Ascending aorta (tissue), 2 donors: ENCODE results near the gene MICB. TPM values are rescaled to one million over a fixed set of nuclear protein-coding genes. Genes with fewer than 3 reads are reported as not detected.

Experiments used
- DNase-seq, 2 donors: peaks; one replicate each; pipeline ENCODE4 v3.0.0-alpha.2; 2019; ENCODE audit warnings: low spot score in 2 of 2
- H3K27ac ChIP-seq, 2 donors: fragments of 200-600 bp; sonication (generic); one replicate each; pipeline ENCODE4 v1.5.1; 2016 to 2017; ENCODE audit warnings: mild to moderate bottlenecking in 1 of 2
- H3K27me3 ChIP-seq: fragments of 200-600 bp; sonication (generic); one replicate; pipeline ENCODE4 v1.5.1; 2017
- H3K36me3 ChIP-seq, 2 donors: fragments of 200-600 bp; sonication (generic); one replicate each; pipeline ENCODE4 v1.5.1; 2016
- H3K4me1 ChIP-seq, 2 donors: fragments of 200-600 bp; sonication (generic); one replicate each; pipeline ENCODE4 v1.5.1; 2016 to 2017; ENCODE audit warnings: mild to moderate bottlenecking in 1 of 2
- H3K4me3 ChIP-seq, 2 donors: fragments of 200-600 bp; sonication (generic); one replicate each; pipeline ENCODE4 v1.5.1; 2016 to 2017; ENCODE audit warnings: mild to moderate bottlenecking in 1 of 2
- H3K9me3 ChIP-seq, 2 donors: fragments of 200-600 bp; sonication (generic); one replicate each; pipeline ENCODE4 v1.5.1; 2016
- intact Hi-C: fragments of 100-400 bp; cut with DNase I; formaldehyde crosslinking; loops from one replicate; pipeline ENCODE4 v1.15.1; 2023
- total RNA-seq: library from RNA; depleted of rRNA; stranded (reverse); fragments of >200 nt; gene quantifications from one replicate; pipeline ENCODE4 v1.1.0, GENCODE V29; 2016
- TF ChIP-seq, protein P1 (sequence below), 3 experiments: fragments of 200-600 bp in 2 of 3; fragments of 450-650 bp in 1 of 3; sonication (generic) in 2 of 3; IDR thresholded peaks; one replicate each; pipeline ENCODE4 v1.5.1; 2016 to 2019; ENCODE audit warnings: antibody characterized with exemption in 3 of 3, mild to moderate bottlenecking in 1 of 3, moderate library complexity in 1 of 3

Gene MICB
- total RNA-seq, 1 donor from 2014 or later = 0.11 TPM

DNA sequence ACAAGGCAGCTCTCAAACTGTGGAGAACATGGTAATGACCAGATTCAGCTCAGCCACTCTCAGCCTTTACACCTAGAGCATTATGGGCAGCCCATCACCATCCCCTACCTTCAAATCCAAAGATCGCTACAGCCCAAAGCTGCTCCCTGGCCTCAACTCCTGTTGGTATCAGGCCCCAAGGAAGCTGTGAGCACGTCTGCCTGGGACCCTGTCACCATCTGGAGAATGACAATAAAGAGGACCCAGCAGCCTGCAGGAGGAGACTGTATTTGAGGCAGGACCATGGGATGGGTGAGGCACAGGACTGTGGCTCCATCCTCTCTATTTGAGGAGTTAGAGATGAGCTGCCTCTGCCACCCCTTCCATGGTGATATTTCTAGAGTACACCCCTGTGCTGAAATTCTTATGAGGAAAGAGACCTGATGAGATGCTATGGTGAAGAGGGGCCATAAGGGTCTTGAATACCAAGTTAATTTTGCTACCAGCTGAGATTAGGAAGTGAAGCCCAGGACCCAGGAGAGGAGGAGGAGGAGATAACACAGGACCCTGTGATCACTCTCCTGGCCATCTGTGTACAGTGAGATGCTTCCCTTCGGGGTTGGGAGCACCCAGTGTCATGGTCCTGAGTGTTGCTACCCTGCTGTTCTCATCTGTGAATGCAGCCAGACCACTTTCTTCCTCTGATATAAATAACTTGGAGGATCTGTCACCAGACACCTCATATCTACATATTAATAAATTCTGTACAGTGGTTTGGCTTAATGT lies 19.6 kb upstream of the MICB start:
- peak in 1 of 2 donors; percentile 16 for DNase-seq
- no peaks in the 10 kb centered on the region for H3K27me3 ChIP-seq
- H3K9me3 ChIP-seq = no peaks in the 10 kb centered on the region
- TF ChIP-seq, protein P1, sequence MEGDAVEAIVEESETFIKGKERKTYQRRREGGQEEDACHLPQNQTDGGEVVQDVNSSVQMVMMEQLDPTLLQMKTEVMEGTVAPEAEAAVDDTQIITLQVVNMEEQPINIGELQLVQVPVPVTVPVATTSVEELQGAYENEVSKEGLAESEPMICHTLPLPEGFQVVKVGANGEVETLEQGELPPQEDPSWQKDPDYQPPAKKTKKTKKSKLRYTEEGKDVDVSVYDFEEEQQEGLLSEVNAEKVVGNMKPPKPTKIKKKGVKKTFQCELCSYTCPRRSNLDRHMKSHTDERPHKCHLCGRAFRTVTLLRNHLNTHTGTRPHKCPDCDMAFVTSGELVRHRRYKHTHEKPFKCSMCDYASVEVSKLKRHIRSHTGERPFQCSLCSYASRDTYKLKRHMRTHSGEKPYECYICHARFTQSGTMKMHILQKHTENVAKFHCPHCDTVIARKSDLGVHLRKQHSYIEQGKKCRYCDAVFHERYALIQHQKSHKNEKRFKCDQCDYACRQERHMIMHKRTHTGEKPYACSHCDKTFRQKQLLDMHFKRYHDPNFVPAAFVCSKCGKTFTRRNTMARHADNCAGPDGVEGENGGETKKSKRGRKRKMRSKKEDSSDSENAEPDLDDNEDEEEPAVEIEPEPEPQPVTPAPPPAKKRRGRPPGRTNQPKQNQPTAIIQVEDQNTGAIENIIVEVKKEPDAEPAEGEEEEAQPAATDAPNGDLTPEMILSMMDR (IDR thresholded peaks at IDR 0.05) = no peak
- no peak overlapping the region for H3K27ac ChIP-seq
- H3K36me3 ChIP-seq = no peaks in the 10 kb centered on the region
- no peak overlapping the region for H3K4me3 ChIP-seq
- intact Hi-C loops = no loop called here
- H3K4me1 ChIP-seq = peaks cover 0 to 2% of the 10 kb centered on the region in 2 donors

DNA sequence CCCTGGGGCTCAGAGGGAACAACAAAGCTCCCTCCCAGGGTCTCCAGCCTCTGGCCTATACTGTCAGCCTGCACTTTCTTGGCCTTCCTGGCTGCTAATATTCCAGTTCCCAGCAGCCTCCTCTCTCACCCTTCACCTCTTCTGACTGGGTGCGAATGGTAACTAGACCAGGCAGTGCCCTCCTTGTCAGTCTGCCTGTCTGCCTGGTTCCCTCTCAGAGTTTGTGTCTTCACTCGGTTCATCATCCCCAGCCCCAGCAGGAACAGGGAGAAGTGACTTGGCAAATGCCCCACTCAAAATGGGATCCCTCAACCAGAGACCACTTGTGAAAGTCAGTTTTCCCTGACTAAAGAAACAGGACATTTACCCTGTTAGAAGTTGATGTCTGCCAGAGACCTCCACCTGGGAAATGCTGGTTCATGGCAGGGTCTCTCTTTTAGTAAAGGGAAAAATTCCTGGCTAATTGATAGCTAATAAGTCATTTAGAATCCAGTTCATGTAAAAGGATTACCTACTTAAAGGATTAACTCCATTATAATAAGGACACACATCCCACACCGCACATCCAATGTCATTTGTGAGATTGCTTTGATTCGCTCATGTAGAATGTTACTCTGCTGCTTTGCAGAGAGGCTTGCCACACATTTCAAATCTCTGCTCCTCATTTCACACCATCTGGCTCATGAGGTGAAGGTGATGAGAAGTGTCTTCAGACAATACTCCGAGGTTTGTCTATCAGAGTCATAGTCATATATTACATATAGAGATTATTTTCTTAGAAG lies 18.6 kb upstream of the MICB start:
- intact Hi-C loops = no loop called here
- Histone ChIP-seq H3K27ac (no peak overlapping the region), H3K4me3 (no peak overlapping the region), H3K36me3 (no peaks in the 10 kb centered on the region), H3K27me3 (no peaks in the 10 kb centered on the region), H3K4me1 (no peaks in the 10 kb centered on the region), H3K9me3 (no peaks in the 10 kb centered on the region)
- TF ChIP-seq, protein P1 (IDR thresholded peaks at IDR 0.05) = no peak
- peak in 1 of 2 donors; percentile 52 for DNase-seq

DNA sequence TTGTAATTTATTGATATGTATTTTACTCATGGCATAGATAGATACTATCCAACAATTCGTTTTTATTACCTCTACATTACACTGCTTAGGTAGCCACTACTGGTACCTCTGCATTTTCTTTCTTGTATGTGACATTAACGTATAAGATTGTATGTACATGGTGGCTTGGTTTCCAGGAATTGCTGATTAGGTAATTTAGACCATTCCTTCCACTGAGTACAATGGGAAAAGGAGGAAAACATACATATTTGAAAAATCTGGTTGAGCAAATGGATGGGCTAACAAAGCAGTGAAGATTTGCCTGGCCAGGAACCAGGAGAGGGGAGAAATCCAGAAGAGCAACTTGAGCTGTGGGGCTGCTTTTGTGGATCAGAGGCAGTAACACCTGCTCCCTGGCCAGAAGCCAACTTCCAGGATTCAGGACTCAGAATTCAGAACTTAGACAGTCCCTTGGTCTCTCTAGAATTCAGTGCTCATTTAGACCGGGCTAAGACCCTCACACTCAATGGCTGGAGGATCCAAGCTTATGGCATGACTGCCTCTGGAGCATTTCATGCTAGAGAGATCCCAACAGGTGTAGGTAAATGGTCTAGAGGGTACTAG lies 17.9 kb upstream of the MICB start:
- Histone ChIP-seq H3K27ac (no peak overlapping the region), H3K4me3 (no peak overlapping the region), H3K9me3 (no peaks in the 10 kb centered on the region), H3K4me1 (no peaks in the 10 kb centered on the region), H3K36me3 (no peaks in the 10 kb centered on the region), H3K27me3 (no peaks in the 10 kb centered on the region)
- intact Hi-C loops = no loop called here
- no peak for DNase-seq
- TF ChIP-seq, protein P1 (IDR thresholded peaks at IDR 0.05) = no peak

DNA sequence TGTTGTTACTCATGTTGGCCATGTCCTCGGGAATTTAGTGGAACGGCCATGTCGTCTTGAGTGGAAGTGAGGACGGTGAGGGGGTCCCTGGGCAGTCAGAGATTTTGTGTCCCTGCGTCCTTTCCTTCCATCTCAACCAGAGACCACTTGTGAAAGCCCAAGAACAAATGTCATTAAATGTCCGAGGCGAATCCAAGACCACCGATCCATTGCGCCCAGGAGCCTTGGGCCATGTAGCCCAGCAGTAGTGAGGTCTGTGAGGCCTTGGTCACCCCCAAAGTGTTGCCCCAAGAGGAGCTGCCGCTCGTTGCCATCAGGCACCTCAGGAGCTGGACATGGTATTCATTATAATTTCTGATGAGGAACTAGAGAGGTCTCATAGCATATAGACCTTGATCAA lies 17.4 kb upstream of the MICB start:
- TF ChIP-seq, protein P1 (IDR thresholded peaks at IDR 0.05) = no peak

DNA sequence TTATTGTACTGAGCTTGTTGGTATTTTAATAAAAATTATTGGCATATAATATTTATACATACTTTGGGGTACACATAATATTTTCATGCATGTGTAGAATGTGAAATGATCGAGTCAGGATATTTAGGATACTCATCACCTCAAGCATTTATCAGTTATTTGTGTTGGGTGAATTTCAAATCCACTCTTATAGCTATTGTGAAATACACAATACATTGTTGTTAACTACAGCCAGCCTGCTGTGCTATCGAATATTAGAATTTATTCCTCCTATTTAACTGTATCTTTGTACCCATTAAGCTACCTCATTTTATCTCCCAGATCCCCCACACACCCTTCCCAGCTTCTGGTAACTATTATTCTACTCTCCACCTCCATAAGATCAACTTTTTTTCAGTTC lies 14.6 kb upstream of the MICB start:
- Histone ChIP-seq H3K4me1 (no peaks in the 10 kb centered on the region), H3K4me3 (no peak overlapping the region), H3K9me3 (no peaks in the 10 kb centered on the region), H3K27ac (no peak overlapping the region), H3K36me3 (no peaks in the 10 kb centered on the region), H3K27me3 (no peaks in the 10 kb centered on the region)
- intact Hi-C loops = no loop called here
- no peak for DNase-seq
- TF ChIP-seq, protein P1 (IDR thresholded peaks at IDR 0.05) = no peak

More for the DNA sequence above, 17.4 kb upstream of the MICB start:
- Histone ChIP-seq H3K9me3 (no peaks in the 10 kb centered on the region), H3K4me1 (no peaks in the 10 kb centered on the region), H3K4me3 (no peak overlapping the region), H3K36me3 (no peaks in the 10 kb centered on the region), H3K27me3 (no peaks in the 10 kb centered on the region), H3K27ac (no peak overlapping the region)
- intact Hi-C loops = no loop called here
- DNase-seq = peak in 1 of 2 donors; percentile 52
